Skeletal muscle cell (primary cell): Measurements from ENCODE around the gene LTBP1.

Experiments
- DNase-seq: peaks from one replicate; pipeline ENCODE4 v3.0.0-alpha.2; 2010; ENCODE audit warnings: low read depth
- H3K4me3 ChIP-seq: 2 replicates; pipeline ENCODE4 v1.5.1; 2011; ENCODE audit warnings: low read depth, mild to moderate bottlenecking, control low read depth, low read length, moderate library complexity

The LTBP1 gene

GRCh38 chr2:33123216-33123615 is 176.5 kb downstream of the LTBP1 start:
- DNase-seq: no peak
- H3K4me3 ChIP-seq: no peak overlapping the region

GRCh38 chr2:33126552-33126951 is 179.8 kb downstream of the LTBP1 start:
- DNase-seq: no peak
- H3K4me3 ChIP-seq: no peak overlapping the region

GRCh38 chr2:33126958-33127357 is 180.2 kb downstream of the LTBP1 start:
- DNase-seq: peak; percentile 66
- H3K4me3 ChIP-seq: no peak overlapping the region

- DNase-seq: no peak
- H3K4me3 ChIP-seq: no peak overlapping the region
Measured at GRCh38 chr2:33129263-33130053, 182.7 kb downstream of the LTBP1 start.

GRCh38 chr2:33130054-33130447 is 183.3 kb downstream of the LTBP1 start:
- H3K4me3 ChIP-seq: no peak overlapping the region

GRCh38 chr2:33130544-33130943 is 183.8 kb downstream of the LTBP1 start:
- no peak overlapping the region for H3K4me3 ChIP-seq
- DNase-seq: no peak

More at GRCh38 chr2:33130054-33130447, 183.3 kb downstream of the LTBP1 start:
- no peak for DNase-seq

GRCh38 chr2:33131111-33131510 is 184.4 kb downstream of the LTBP1 start:
- no peak for DNase-seq
- H3K4me3 ChIP-seq: no peak overlapping the region

- no peak for DNase-seq
- no peak overlapping the region for H3K4me3 ChIP-seq
Measured at GRCh38 chr2:33131749-33132148, 185.0 kb downstream of the LTBP1 start.

- no peak for DNase-seq
- H3K4me3 ChIP-seq: peak overlapping the region; percentile 73
Measured at GRCh38 chr2:33133454-33133952, 186.8 kb downstream of the LTBP1 start.

- peak overlapping the region; percentile 73 for H3K4me3 ChIP-seq
- DNase-seq: peak; percentile 99
Measured at GRCh38 chr2:33134086-33134771, 187.5 kb downstream of the LTBP1 start.

- H3K4me3 ChIP-seq: peak overlapping the region; percentile 73
- DNase-seq: no peak
Measured at GRCh38 chr2:33134791-33135560, 188.2 kb downstream of the LTBP1 start.

- no peak for DNase-seq
- H3K4me3 ChIP-seq: peak overlapping the region; percentile 73
Measured at GRCh38 chr2:33135645-33136044, 188.9 kb downstream of the LTBP1 start.

- peak overlapping the region; percentile 73 for H3K4me3 ChIP-seq
Measured at GRCh38 chr2:33136056-33136455, 189.3 kb downstream of the LTBP1 start.

GRCh38 chr2:33136566-33136965 is 189.8 kb downstream of the LTBP1 start:
- peak overlapping the region; percentile 73 for H3K4me3 ChIP-seq

More at GRCh38 chr2:33136056-33136455, 189.3 kb downstream of the LTBP1 start:
- no peak for DNase-seq

GRCh38 chr2:33137331-33137730 is 190.6 kb downstream of the LTBP1 start:
- DNase-seq: no peak
- peak overlapping the region; percentile 18 for H3K4me3 ChIP-seq

More at GRCh38 chr2:33136566-33136965, 189.8 kb downstream of the LTBP1 start:
- DNase-seq: no peak

GRCh38 chr2:33139949-33140348 is 193.2 kb downstream of the LTBP1 start:
- DNase-seq: no peak
- no peak overlapping the region for H3K4me3 ChIP-seq

- no peak overlapping the region for H3K4me3 ChIP-seq
- no peak for DNase-seq
Measured at GRCh38 chr2:33141476-33141875, 194.7 kb downstream of the LTBP1 start.

GRCh38 chr2:33142810-33143209 is 196.1 kb downstream of the LTBP1 start:
- no peak for DNase-seq
- no peak overlapping the region for H3K4me3 ChIP-seq

- DNase-seq: no peak
- no peak overlapping the region for H3K4me3 ChIP-seq
Measured at GRCh38 chr2:33144243-33144642, 197.5 kb downstream of the LTBP1 start.

- no peak for DNase-seq
- H3K4me3 ChIP-seq: no peak overlapping the region
Measured at GRCh38 chr2:33145459-33145858, 198.7 kb downstream of the LTBP1 start.
